GM12878 (cell line): ENCODE results near the gene RDH16. TPM values are rescaled to one million over a fixed set of nuclear protein-coding genes. Genes with fewer than 3 reads are reported as not detected.

Experiments
- ATAC-seq: fragments of 200-7000 bp; cut with Tn5 transposase; 3 replicates; pipeline ENCODE4 v1.9.1; 2020; ENCODE audit warnings: mild to moderate bottlenecking, moderate library complexity
- Bru-seq: library from RNA; stranded (reverse); fragments of 400-500 nt; gene quantifications from one replicate; lab custom pipeline; 2021; lab: Mats Ljungman, UMichigan
- BruChase-seq, 2 experiments: library from RNA; stranded (reverse); fragments of 400-500 nt; gene quantifications; one replicate each; lab custom pipeline; 2021; lab: Mats Ljungman, UMichigan
- BruUV-seq: library from RNA; stranded (reverse); fragments of 400-500 nt; replicated peaks from 2 replicates; lab custom pipeline; 2021; lab: Mats Ljungman, UMichigan
- CTCF ChIA-PET: fragments of 300-600 bp; sonication (Branson Sonifier 250); formaldehyde crosslinking; extraction: SDS; loops from one replicate; lab custom pipeline; 2021; ENCODE audit warnings: inconsistent platforms; lab: Yijun Ruan, JAX
- POLR2A ChIA-PET: fragments of 350-600 bp; formaldehyde crosslinking; extraction: SDS; loops from one replicate; lab custom pipeline; 2021; ENCODE audit warnings: inconsistent platforms; lab: Charles Lee
- RAD21 ChIA-PET: fragments of 300-600 bp; sonication (Branson Sonifier 250); formaldehyde crosslinking; loops from one replicate; lab custom pipeline; 2023; ENCODE audit warnings: antibody characterized with exemption; ENCODE audit not compliant: unreplicated experiment; lab: Charles Lee
- SMC1A ChIA-PET: fragments of 300-600 bp; sonication (Branson Sonifier 250); formaldehyde crosslinking; loops from one replicate; lab custom pipeline; 2023; ENCODE audit not compliant: unreplicated experiment, uncharacterized antibody; lab: Charles Lee
- DNase-seq: peaks from one replicate; pipeline ENCODE4 v3.0.0-alpha.2; 2011; ENCODE audit warnings: low read depth, low spot score
- FAIRE-seq: peaks from 3 replicates; lab custom pipeline; 2011; peaks lifted over from hg19 to GRCh38; lab: Jason Lieb, UNC
- H2AFZ ChIP-seq: 2 replicates; pipeline ENCODE4 v1.6.0; 2011; ENCODE audit warnings: low read depth, low read length, control low read depth; ENCODE audit not compliant: control insufficient read depth
- H3K27ac ChIP-seq: 2 replicates; pipeline ENCODE4 v1.5.1; 2011; ENCODE audit warnings: control low read depth; ENCODE audit not compliant: control insufficient read depth, insufficient read depth
- H3K27me3 ChIP-seq, 2 experiments: replicated peaks in 1 of 2; 2 replicates each; pipeline versions ENCODE4 v1.6.0 to v1.6.1; 2011; ENCODE audit warnings: low read length in 1 of 2; ENCODE audit not compliant: control insufficient read depth in 2 of 2, insufficient read depth in 2 of 2
- H3K36me3 ChIP-seq, 2 experiments: 2 replicates each; pipeline ENCODE4 v1.5.1; 2011; ENCODE audit warnings: low read length in 1 of 2; ENCODE audit not compliant: control insufficient read depth in 2 of 2, insufficient read depth in 2 of 2
- H3K4me1 ChIP-seq: 2 replicates; pipeline ENCODE4 v1.6.1; 2011; ENCODE audit warnings: mild to moderate bottlenecking, low read length, moderate library complexity, mixed read lengths; ENCODE audit not compliant: control insufficient read depth, insufficient read depth
- H3K4me2 ChIP-seq: 2 replicates; pipeline ENCODE4 v1.6.0; 2011; ENCODE audit warnings: control low read depth; ENCODE audit not compliant: control insufficient read depth, insufficient read depth
- H3K4me3 ChIP-seq: fragments of 200-600 bp; sonication (generic); 2 replicates; pipeline ENCODE4 v1.5.1; 2016
- H3K79me2 ChIP-seq: 2 replicates; pipeline ENCODE4 v1.6.0; 2011; ENCODE audit warnings: low read length; ENCODE audit not compliant: control insufficient read depth, insufficient read depth
- H3K9ac ChIP-seq: 2 replicates; pipeline ENCODE4 v1.8.0; 2011; ENCODE audit warnings: low read length, control low read depth, mixed read lengths; ENCODE audit not compliant: control insufficient read depth, insufficient read depth
- H3K9me3 ChIP-seq: replicated peaks from 3 replicates; pipeline ENCODE4 v1.5.1; 2011; ENCODE audit warnings: mild to moderate bottlenecking, low read length; ENCODE audit not compliant: control insufficient read depth, insufficient read depth
- H4K20me1 ChIP-seq: 2 replicates; pipeline ENCODE4 v1.6.0; 2011; ENCODE audit not compliant: control insufficient read depth, insufficient read depth
- CBX5 ChIP-seq: sonication (generic); IDR thresholded peaks from 2 replicates; pipeline ENCODE4 v1.6.1; 2016; ENCODE audit warnings: low read depth, moderate library complexity, mild to moderate bottlenecking, inconsistent platforms
- CTCF ChIP-seq, 3 experiments: IDR thresholded peaks in 2 of 3; conservative IDR thresholded peaks in 1 of 3; 2 replicates each; pipeline ENCODE4 v1.5.1; 2011; ENCODE audit warnings: low read depth in 3 of 3, low read length in 3 of 3, mild to moderate bottlenecking in 3 of 3, control low read depth in 2 of 3, moderate library complexity in 2 of 3, inconsistent platforms in 1 of 3, mixed read lengths in 1 of 3; ENCODE audit not compliant: control insufficient read depth in 2 of 3, insufficient read depth in 1 of 3; ENCODE audit errors: extremely low read depth in 1 of 3
- ELK1 ChIP-seq: IDR thresholded peaks from 2 replicates; pipeline ENCODE4 v1.6.1; 2012; ENCODE audit warnings: low read depth, low read length, improper control_type of control experiment
- JUND ChIP-seq: IDR thresholded peaks from 2 replicates; pipeline ENCODE4 v1.6.1; 2012; ENCODE audit warnings: low read depth, mild to moderate bottlenecking, low read length, improper control_type of control experiment, moderate library complexity
- KDM1A ChIP-seq: fragments of 200-600 bp; sonication (generic); IDR thresholded peaks from 2 replicates; pipeline ENCODE4 v1.6.1; 2016; ENCODE audit warnings: borderline replicate concordance
- KLF5 ChIP-seq: fragments of 450-650 bp; IDR thresholded peaks from 2 replicates; pipeline ENCODE4 v1.6.1; 2014; ENCODE audit warnings: mild to moderate bottlenecking; ENCODE audit not compliant: partially characterized antibody
- NFYA ChIP-seq: IDR thresholded peaks from 2 replicates; pipeline ENCODE4 v1.6.1; 2011; ENCODE audit warnings: low read depth, mild to moderate bottlenecking, low read length, improper control_type of control experiment, borderline replicate concordance
- NRF1 ChIP-seq: conservative IDR thresholded peaks from 2 replicates; pipeline ENCODE4 v1.6.1; 2011; ENCODE audit warnings: mild to moderate bottlenecking, low read depth, low read length, improper control_type of control experiment
- RAD51 ChIP-seq: fragments of 450-650 bp; IDR thresholded peaks from 2 replicates; pipeline ENCODE4 v1.6.1; 2016; ENCODE audit warnings: moderate library complexity, mild to moderate bottlenecking, inconsistent platforms
- SIN3A ChIP-seq: IDR thresholded peaks from 2 replicates; pipeline ENCODE4 v1.6.1; 2012; ENCODE audit warnings: low read depth, low read length, improper control_type of control experiment
- SPI1 ChIP-seq: IDR thresholded peaks from 2 replicates; pipeline ENCODE4 v1.6.1; 2011; ENCODE audit warnings: low read depth, mild to moderate bottlenecking, low read length, moderate library complexity, borderline replicate concordance; ENCODE audit not compliant: insufficient read depth
- ZNF687 ChIP-seq: fragments of 450-650 bp; IDR thresholded peaks from 2 replicates; pipeline ENCODE4 v1.6.1; 2017; ENCODE audit warnings: mild to moderate bottlenecking, moderate library complexity
- WGBS: methylation state at CpG from one replicate; pipeline ENCODE4 v1.1.6; 2016; ENCODE audit warnings: low lambda C conversion rate; ENCODE audit not compliant: insufficient replicate concordance, insufficient coverage; ENCODE audit errors: missing lambda C conversion rate; 5-methylcytosine and 5-hydroxymethylcytosine counted together
- in situ Hi-C: fragments of 300-500 bp; cut with MboI; formaldehyde crosslinking; loops from 9 replicates; pipeline ENCODE4 v1.14.3; 2018; ENCODE audit warnings: mixed read lengths
- intact Hi-C: fragments of 100-400 bp; cut with micrococcal nuclease; formaldehyde crosslinking; loops from one replicate; pipeline ENCODE4 v1.14.2; 2022; ENCODE audit not compliant: unreplicated experiment
- long read RNA-seq, 2 experiments: library from polyadenylated mRNA; unstranded; transcript quantifications; one replicate each; pipeline ENCODE4 v2.0.0, GENCODE V29; 2019 to 2020
- polyA minus RNA-seq, 3 experiments: library from RNA; depleted of rRNA, polyadenylated mRNA; stranded (reverse); fragments of >200 nt; gene quantifications; 2 replicates each; pipeline ENCODE4 v1.2.3, GENCODE V29; 2011
- polyA plus RNA-seq, 11 experiments: library from polyadenylated mRNA; depleted of rRNA in 4 of 11; unstranded in 6 of 11; stranded (reverse) in 5 of 11; fragments of >200 nt; fragmentation: Nextera tagmentation in 4 of 11; fragmentation: Illumina TruSeq in 1 of 11; extraction: Ambion mirVana in 4 of 11; extraction: Trizol in 1 of 11; gene quantifications; 1 replicate in 1 of 11; 2 replicates in 10 of 11; pipeline versions ENCODE4 v1.2.1 to v1.2.3, GENCODE V29; 2011 to 2016; ENCODE audit warnings: inconsistent platforms in 2 of 11, missing spikeins in 2 of 11, low read depth in 1 of 11
- total RNA-seq, 4 experiments: library from RNA; depleted of rRNA in 3 of 4; stranded (reverse); fragments of >200 nt in 3 of 4; fragmentation: Illumina TruSeq in 1 of 4; extraction: Trizol in 1 of 4; gene quantifications; 2 replicates each; pipeline versions ENCODE4 v1.2.1 to v1.2.3, GENCODE V29; 2013 to 2021

The RDH16 gene
- 0.98 and 1.3 TPM in 2 replicates for total RNA-seq (2013; cell fraction: nucleolus; rRNA removed)
- total RNA-seq (2014; rRNA removed) (0.05 and 0.06 TPM in 2 replicates), total RNA-seq (2014; rRNA removed; fragmentation: Illumina TruSeq; extraction: Trizol) (0.04 TPM in 1 of 2 replicates, not detected in the other), total RNA-seq (2021) (0.31 TPM in 1 of 2 replicates, not detected in the other), polyA plus RNA-seq (2011; rRNA removed) (0.03 and 0.05 TPM in 2 replicates), polyA plus RNA-seq (2014; fragmentation: Illumina TruSeq; extraction: Trizol) (0.09 TPM in 1 of 2 replicates, not detected in the other), polyA plus RNA-seq (2014; fragmentation: Nextera tagmentation; extraction: Ambion mirVana) (under 1 TPM; 0.04 to 0.08 TPM), polyA plus RNA-seq (2014; rRNA removed) (0.15 and 0.18 TPM in 2 replicates), polyA plus RNA-seq (2016; fragmentation: Nextera tagmentation; extraction: Ambion mirVana) (under 1 TPM; 0.05 to 0.07 TPM), polyA minus RNA-seq (2011; rRNA and poly(A)+ RNA removed) (0.07 and 0.10 TPM in 2 replicates), Bru-seq, nascent RNA (percentile 28 among the genes with signal in this experiment), BruChase-seq, experiment 1, labeled RNA remaining after a 6-hour chase (percentile 52 among the genes with signal in this experiment), BruChase-seq, experiment 2, labeled RNA remaining after a 2-hour chase (percentile 53 among the genes with signal in this experiment)
- polyA plus RNA-seq (2011; ENCODE audit: low read depth) = 0.21 TPM
- polyA plus RNA-seq (2011; cell fraction: cytosol; rRNA removed) = 0.04 and 0.05 TPM in 2 replicates
- polyA plus RNA-seq (2011; cell fraction: nucleus; rRNA removed) = 0.70 and 0.76 TPM in 2 replicates
- polyA plus RNA-seq (2012) = 0.15 and 0.19 TPM in 2 replicates
- not detected in 2 replicates for polyA minus RNA-seq (2011; cell fraction: cytosol; rRNA and poly(A)+ RNA removed)
- 0.12 TPM in 1 of 2 replicates, not detected in the other for polyA minus RNA-seq (2011; cell fraction: nucleus; rRNA and poly(A)+ RNA removed)
- long read RNA-seq, experiment 1 = 0 reads
- long read RNA-seq, experiment 2 = 0 reads

GRCh38 chr12:56957229-56958052, at the start of gene RDH16:
Gene RDH16 (minus strand): TSS chr12:56957608. CDS start chr12:56957462, 146 bp downstream.
- no peak for FAIRE-seq
- H3K9me3 ChIP-seq = peaks cover 2% of the 10 kb centered on the region; the same call in 1 of the 3 replicates
- H3K27ac ChIP-seq = no peak within 1 kb of the TSS
- no peaks in the 10 kb centered on the region for H3K4me1 ChIP-seq
- no peak for ATAC-seq
- H2AFZ ChIP-seq = no peak within 1 kb of the TSS
- H3K79me2 ChIP-seq = no peaks in the 10 kb centered on the region
- CTCF ChIA-PET = no interaction called here
- H4K20me1 ChIP-seq = no peaks in the 10 kb centered on the region
- DNase-seq = no peak
- SMC1A ChIA-PET = no interaction called here
- intact Hi-C loops (no loop called here), in situ Hi-C loops (no loop called here)
- no peaks in the 10 kb centered on the region; a peak in 2 of 4 replicates for H3K27me3 ChIP-seq
- H3K4me2 ChIP-seq = no peak within 1 kb of the TSS
- no TSS peak for BruUV-seq
- no peak within 1 kb of the TSS for H3K9ac ChIP-seq
- H3K4me3 ChIP-seq = no peak within 1 kb of the TSS
- RAD21 ChIA-PET = no interaction called here
- WGBS = 39% methylated on average over 10 of the region's 10 CpGs
- no peaks in the 10 kb centered on the region for H3K36me3 ChIP-seq
- POLR2A ChIA-PET = no interaction called here
- no peak for TF ChIP-seq JUND
- TF ChIP-seq ZNF687 = no peak
- TF ChIP-seq RAD51 = no peak
- no peak for TF ChIP-seq NRF1
- no peak for TF ChIP-seq KDM1A
- TF ChIP-seq NFYA = no peak
- no peak for TF ChIP-seq SPI1
- TF ChIP-seq CTCF (IDR thresholded peaks at IDR 0.05 in 2 of 3, conservative IDR thresholded peaks at IDR 0.05 in 1 of 3; ENCODE audit: control insufficient read depth in 2 of 3, extremely low read depth in 1 of 3, insufficient read depth in 1 of 3, low read depth in 3 of 3, low read length in 3 of 3) = no peak
- no peak for TF ChIP-seq KLF5
- TF ChIP-seq SIN3A = no peak
- TF ChIP-seq CBX5 = no peak
- no peak for TF ChIP-seq ELK1
